Myometrial cell (primary cell): ENCODE measurements around the gene TSNAXIP1. TPM values are rescaled to one million over a fixed set of nuclear protein-coding genes. Genes with fewer than 3 reads are reported as not detected.

Experiments
- total RNA-seq: library from RNA; depleted of rRNA; stranded (reverse); fragments of >200 nt; gene quantifications from 2 replicates; pipeline ENCODE4 v1.2.3, GENCODE V29; 2015

Gene TSNAXIP1
- under 0.01 and 1.4 TPM in 2 replicates for total RNA-seq

GRCh38 chr16:67806428-67807147 is at the start of gene TSNAXIP1, which contains the start of gene RANBP10:
TSS of gene TSNAXIP1 (plus strand) at chr16:67806889. CDS start at chr16:67807150, 261 bp downstream.
TSS of gene RANBP10 (minus strand) at chr16:67806560. CDS start at chr16:67806536, 24 bp downstream.

GRCh38 chr16:67841816-67842508 is 35.3 kb downstream of the TSNAXIP1 start, which contains the start of gene THAP11:
TSS of gene THAP11 (plus strand) at chr16:67842320. CDS start at chr16:67842555, 235 bp downstream.

GRCh38 chr16:67846320-67847063 is 39.8 kb downstream of the TSNAXIP1 start, which contains the start of gene NUTF2:
TSS of gene NUTF2 (plus strand) at chr16:67846933. CDS start at chr16:67865131, 18,198 bp downstream.

GRCh38 chr16:67847064-67847861 is 40.6 kb downstream of the TSNAXIP1 start, which contains the start of gene CENPT:
TSS of gene CENPT (minus strand) at chr16:67847693. CDS start at chr16:67833859, 13,834 bp downstream.

GRCh38 chr16:67872631-67873434 is 66.1 kb downstream of the TSNAXIP1 start, which contains the start of gene EDC4:
TSS of gene EDC4 (plus strand) at chr16:67873052. CDS start at chr16:67873262, 210 bp downstream.

Other genes starting within 250 kb of the TSNAXIP1 start
- gene CTCF, start 244.4 kb upstream of the TSNAXIP1 start, total RNA-seq = 13.5 and 19.1 TPM in 2 replicates
- gene CARMIL2, start 161.7 kb upstream of the TSNAXIP1 start, total RNA-seq = 1.4 and 1.6 TPM in 2 replicates
- gene ACD, start 146.6 kb upstream of the TSNAXIP1 start, total RNA-seq = 32.0 and 38.8 TPM in 2 replicates
- 0.18 and 0.86 TPM in 2 replicates for gene PARD6A, start 145.9 kb upstream of the TSNAXIP1 start, total RNA-seq
- gene ENKD1, start 140.1 kb upstream of the TSNAXIP1 start, total RNA-seq = 15.4 and 22.5 TPM in 2 replicates
- gene C16orf86, start 140.1 kb upstream of the TSNAXIP1 start, total RNA-seq = 8.4 and 12.4 TPM in 2 replicates
- gene GFOD2, start 87.6 kb upstream of the TSNAXIP1 start, total RNA-seq = 9.7 and 12.4 TPM in 2 replicates
- 3.2 and 3.5 TPM in 2 replicates for gene RANBP10, start 329 bp upstream of the TSNAXIP1 start, total RNA-seq
- gene THAP11, start 35.4 kb downstream of the TSNAXIP1 start, total RNA-seq = 23.6 and 26.9 TPM in 2 replicates
- gene NUTF2, start 40.0 kb downstream of the TSNAXIP1 start, total RNA-seq = 103 and 274 TPM in 2 replicates
- gene CENPT, start 40.8 kb downstream of the TSNAXIP1 start, total RNA-seq = 30.0 and 33.7 TPM in 2 replicates
- gene EDC4, start 66.2 kb downstream of the TSNAXIP1 start, total RNA-seq = 56.0 and 59.7 TPM in 2 replicates
- 0.89 TPM in 1 of 2 replicates, not detected in the other for gene NRN1L, start 78.0 kb downstream of the TSNAXIP1 start, total RNA-seq
- 5.8 and 8.3 TPM in 2 replicates for gene PSKH1, start 86.4 kb downstream of the TSNAXIP1 start, total RNA-seq
- gene CTRL, start 125.0 kb downstream of the TSNAXIP1 start, total RNA-seq = 0.53 and 0.58 TPM in 2 replicates
- gene PSMB10, start 130.0 kb downstream of the TSNAXIP1 start, total RNA-seq = 63.4 and 68.9 TPM in 2 replicates
- 5.5 and 6.0 TPM in 2 replicates for gene LCAT, start 137.2 kb downstream of the TSNAXIP1 start, total RNA-seq
- gene SLC12A4, start 161.7 kb downstream of the TSNAXIP1 start, total RNA-seq = 63.6 and 116 TPM in 2 replicates
- not detected in 2 replicates for gene DPEP3, start 173.6 kb downstream of the TSNAXIP1 start, total RNA-seq
- gene DPEP2, start 192.6 kb downstream of the TSNAXIP1 start, total RNA-seq = not detected in 2 replicates
- not detected in 2 replicates for gene DPEP2NB, start 209.0 kb downstream of the TSNAXIP1 start, total RNA-seq
- 3.5 and 5.2 TPM in 2 replicates for gene DDX28, start 216.3 kb downstream of the TSNAXIP1 start, total RNA-seq
- gene DUS2, start 216.4 kb downstream of the TSNAXIP1 start, total RNA-seq = 23.1 and 26.8 TPM in 2 replicates